Measurements from ENCODE around the gene CLEC18B.
"Not testable (repeated sequence)": the region's sequence is repeated elsewhere in the genome, so short reads cannot be mapped to it uniquely, and the experiment has no call there.

Gene CLEC18B

DNA sequence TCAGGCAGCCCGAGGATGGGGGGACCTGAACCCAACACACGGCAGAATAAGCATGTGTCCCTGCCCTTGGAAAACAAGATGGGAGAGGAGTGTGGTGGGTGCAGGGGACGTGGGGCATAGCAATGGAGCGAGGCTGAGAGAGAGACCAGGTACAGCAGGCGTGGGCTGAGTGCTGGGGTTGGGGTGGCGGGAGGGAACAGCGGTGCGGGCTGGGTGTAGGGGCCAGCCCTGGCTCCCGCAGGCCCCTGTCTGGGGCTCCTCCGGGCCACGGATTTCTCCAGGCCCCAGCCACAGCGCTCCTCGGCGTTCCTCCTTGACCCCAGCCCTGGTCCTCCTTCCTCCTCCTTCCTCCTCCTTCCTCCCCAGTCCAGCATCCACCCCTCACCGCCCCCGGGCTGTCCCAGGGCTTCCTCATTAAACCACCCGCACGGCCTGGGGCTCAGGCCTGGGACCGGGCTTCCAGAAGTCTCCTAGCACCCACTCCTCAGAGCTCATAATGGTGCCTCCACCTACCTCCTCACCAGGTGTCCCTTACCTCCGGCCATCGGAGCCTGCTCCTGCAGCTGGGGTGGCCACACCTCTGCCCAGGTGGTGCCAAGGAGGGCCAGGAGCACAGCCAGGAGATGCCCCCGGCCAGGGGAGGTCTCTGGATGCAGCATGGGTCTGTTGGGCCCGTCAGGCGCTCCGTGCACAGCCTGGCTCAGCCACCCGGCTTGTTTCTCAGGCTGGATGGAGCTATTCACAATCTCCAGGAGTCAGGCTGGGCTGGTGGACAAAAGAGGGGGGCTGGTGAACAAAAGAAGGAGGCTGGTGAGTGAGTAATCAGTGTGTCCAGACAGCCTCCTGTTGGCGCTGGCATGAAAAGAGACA, at the start of gene CLEC18B:
Gene CLEC18B, minus strand, starts transcription at position 867 of the 870 bp plus-strand sequence. Its CDS starts 208 bp downstream, at position 659.
- H3K9me3 ChIP-seq (ENCODE audit: control insufficient read depth, insufficient read depth, low read length); H3K27me3 ChIP-seq (ENCODE audit: control insufficient read depth, insufficient read depth, low read length); H3K4me3 ChIP-seq (ENCODE audit: low read depth, low read length); H3K36me3 ChIP-seq (ENCODE audit: control insufficient read depth, insufficient read depth, low read length); H3K9ac ChIP-seq (ENCODE audit: low read depth, low read length); H3K4me1 ChIP-seq (ENCODE audit: control insufficient read depth, insufficient read depth, low read length): not testable (repeated sequence)

DNA sequence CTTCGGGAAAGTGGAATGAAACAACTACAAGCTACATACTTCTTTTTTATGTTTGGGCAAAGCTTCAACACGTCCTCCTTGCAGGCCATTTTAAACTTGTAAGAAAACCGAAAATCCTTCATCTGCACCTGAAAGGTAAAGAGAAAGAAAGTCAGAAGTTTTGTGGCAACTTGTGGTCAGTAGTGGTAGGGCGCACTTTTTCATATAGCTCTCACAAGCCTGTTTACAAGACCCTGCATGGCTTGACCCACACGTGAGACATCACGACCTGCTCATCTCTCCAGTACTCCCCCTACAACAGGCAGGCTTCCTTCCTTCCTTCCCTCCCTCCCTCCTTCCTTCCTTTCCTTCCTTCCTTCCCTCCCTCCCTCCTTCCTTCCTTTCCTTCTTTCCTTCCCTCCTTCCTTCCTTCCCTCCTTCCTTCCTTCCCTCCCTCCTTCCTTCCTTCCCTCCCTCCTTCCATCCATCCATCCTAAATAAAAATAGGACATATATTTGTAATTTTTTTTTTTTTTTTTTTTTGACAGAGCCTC, 48.7 kb upstream of the CLEC18B start:
- Histone ChIP-seq H3K4me1 (ENCODE audit: control insufficient read depth, insufficient read depth, low read length) (no peaks in the 10 kb centered on the region), H3K9me3 (ENCODE audit: control insufficient read depth, insufficient read depth, low read length) (no peaks in the 10 kb centered on the region), H3K4me3 (ENCODE audit: low read depth, low read length) (no peak overlapping the region), H3K36me3 (ENCODE audit: control insufficient read depth, insufficient read depth, low read length) (peaks cover 38% of the 10 kb centered on the region), H3K27me3 (ENCODE audit: control insufficient read depth, insufficient read depth, low read length) (no peaks in the 10 kb centered on the region), H3K9ac (ENCODE audit: low read depth, low read length) (no peak overlapping the region)

DNA sequence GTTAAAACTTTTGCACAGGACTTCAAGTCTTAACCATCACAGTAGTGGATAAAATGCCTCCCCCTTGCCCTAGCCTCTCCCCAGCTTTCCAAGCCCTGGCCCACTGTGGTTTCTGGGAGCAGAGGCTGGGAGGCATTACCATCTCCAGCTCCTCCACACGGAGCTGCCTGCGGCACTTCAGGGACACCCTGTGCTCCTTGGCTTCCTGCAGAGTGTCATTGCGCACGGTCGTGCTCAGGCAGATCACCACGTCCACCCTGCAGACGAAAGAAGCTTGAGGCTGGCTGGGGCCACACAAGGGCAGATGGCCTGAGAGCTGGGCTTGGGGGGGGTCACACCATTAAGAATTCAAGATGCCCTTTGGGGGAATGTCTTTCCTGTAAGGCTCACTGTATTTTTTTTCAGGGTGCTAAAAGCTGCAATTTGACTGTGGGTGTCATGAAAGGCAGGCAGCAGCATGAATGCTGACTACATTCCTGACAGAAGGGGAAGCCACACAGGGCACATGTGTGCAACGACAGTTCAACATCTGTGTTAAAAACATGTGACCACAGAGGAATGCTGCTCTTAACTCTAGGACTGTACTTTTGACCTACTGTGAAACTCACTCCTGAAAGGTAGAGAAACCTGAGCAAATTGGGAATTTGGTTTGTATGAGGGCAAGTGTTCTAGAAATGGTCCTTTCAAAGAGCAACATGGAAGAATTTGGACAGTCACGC, 47.7 kb upstream of the CLEC18B start:
- H3K4me3 ChIP-seq (ENCODE audit: low read depth, low read length), result no peak overlapping the region
- H3K9ac ChIP-seq (ENCODE audit: low read depth, low read length), result no peak overlapping the region
- no peaks in the 10 kb centered on the region for H3K9me3 ChIP-seq (ENCODE audit: control insufficient read depth, insufficient read depth, low read length)
- no peaks in the 10 kb centered on the region for H3K27me3 ChIP-seq (ENCODE audit: control insufficient read depth, insufficient read depth, low read length)
- H3K4me1 ChIP-seq (ENCODE audit: control insufficient read depth, insufficient read depth, low read length), result no peaks in the 10 kb centered on the region
- H3K36me3 ChIP-seq (ENCODE audit: control insufficient read depth, insufficient read depth, low read length), result peaks cover 28% of the 10 kb centered on the region

DNA sequence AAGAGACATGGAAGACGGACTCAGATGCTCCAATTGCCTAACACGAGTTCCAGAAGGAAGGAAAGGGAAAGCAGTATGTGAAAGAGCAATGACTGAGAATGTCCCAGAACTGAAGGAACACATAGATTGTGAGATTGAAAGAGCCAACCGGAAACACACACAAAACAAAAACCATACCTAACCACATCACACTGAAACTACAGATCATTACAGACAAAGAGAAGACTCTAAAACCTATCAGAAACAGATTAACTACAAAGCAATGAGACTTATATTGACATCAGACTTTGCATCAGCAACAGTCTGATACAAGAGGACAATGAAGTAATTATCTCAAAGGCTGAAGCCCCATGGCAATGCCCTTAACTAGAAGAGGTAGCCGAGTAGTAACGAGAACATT, 45.6 kb upstream of the CLEC18B start:
- H3K4me3 ChIP-seq (ENCODE audit: low read depth, low read length), result no peak overlapping the region
- peaks cover 27% of the 10 kb centered on the region for H3K36me3 ChIP-seq (ENCODE audit: control insufficient read depth, insufficient read depth, low read length)
- no peaks in the 10 kb centered on the region for H3K27me3 ChIP-seq (ENCODE audit: control insufficient read depth, insufficient read depth, low read length)
- no peak overlapping the region for H3K9ac ChIP-seq (ENCODE audit: low read depth, low read length)
- no peaks in the 10 kb centered on the region for H3K4me1 ChIP-seq (ENCODE audit: control insufficient read depth, insufficient read depth, low read length)
- no peaks in the 10 kb centered on the region for H3K9me3 ChIP-seq (ENCODE audit: control insufficient read depth, insufficient read depth, low read length)

DNA sequence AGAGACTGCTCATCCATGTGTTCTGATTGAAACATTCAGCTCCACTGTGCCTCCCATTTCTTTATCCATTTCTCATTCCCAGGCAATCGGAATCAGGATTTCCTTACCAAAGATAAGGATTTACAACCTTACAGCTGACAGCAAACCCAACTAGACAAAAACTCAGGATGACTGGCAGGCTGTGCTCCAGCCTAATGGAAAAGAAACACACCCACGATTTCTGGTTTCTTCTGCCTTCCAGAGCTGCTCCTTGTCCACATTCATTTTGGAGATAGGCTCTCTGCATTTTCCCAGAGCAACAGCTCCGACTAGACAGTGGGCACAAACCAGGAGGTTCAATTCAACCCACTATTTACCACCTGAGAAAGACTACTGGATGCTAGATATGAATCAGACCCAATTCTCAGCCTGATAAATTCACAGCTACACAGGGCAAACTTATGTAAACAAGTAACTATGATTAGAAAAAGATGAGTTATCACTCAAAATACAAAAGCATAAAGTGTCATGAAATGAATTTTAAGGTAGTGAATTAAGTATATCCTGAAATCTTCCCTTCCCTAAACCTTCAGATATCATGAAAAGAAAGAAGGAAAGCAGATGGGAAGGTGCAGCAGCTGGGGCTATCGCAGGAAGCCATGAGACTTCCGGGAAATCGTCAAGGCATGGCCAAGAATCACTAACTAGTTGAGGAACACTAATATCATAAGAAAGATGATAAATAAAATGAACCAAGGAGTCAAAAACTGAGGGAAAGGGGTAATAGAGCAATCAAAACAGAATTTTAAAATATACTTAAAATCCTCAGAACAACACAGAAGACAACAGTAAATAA, 44.8 kb upstream of the CLEC18B start:
- Histone ChIP-seq H3K36me3 (ENCODE audit: control insufficient read depth, insufficient read depth, low read length) (peaks cover 27% of the 10 kb centered on the region), H3K9me3 (ENCODE audit: control insufficient read depth, insufficient read depth, low read length) (no peaks in the 10 kb centered on the region), H3K9ac (ENCODE audit: low read depth, low read length) (no peak overlapping the region), H3K4me3 (ENCODE audit: low read depth, low read length) (no peak overlapping the region), H3K4me1 (ENCODE audit: control insufficient read depth, insufficient read depth, low read length) (no peaks in the 10 kb centered on the region), H3K27me3 (ENCODE audit: control insufficient read depth, insufficient read depth, low read length) (no peaks in the 10 kb centered on the region)

DNA sequence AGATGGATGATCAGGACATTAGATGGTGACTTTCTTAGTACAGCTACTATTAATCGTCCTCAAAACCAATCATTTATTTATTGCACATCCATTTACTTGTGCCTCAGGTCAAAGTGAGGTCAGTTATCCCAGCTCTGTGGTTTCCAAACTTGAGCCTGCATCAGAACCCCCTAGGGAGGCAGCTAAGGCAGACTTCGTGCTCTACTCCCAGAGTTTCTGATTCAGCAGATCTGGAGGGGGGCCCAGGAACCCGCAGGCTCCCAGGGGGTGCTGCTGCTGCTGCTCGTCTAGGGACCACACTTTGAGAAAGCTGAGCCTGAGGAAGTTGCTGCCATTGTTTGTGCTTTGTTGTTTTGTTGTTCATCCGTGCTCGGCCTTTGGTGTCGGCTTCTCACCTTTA, 44.0 kb upstream of the CLEC18B start:
- no peaks in the 10 kb centered on the region for H3K4me1 ChIP-seq (ENCODE audit: control insufficient read depth, insufficient read depth, low read length)
- no peak overlapping the region for H3K9ac ChIP-seq (ENCODE audit: low read depth, low read length)
- no peak overlapping the region for H3K4me3 ChIP-seq (ENCODE audit: low read depth, low read length)
- no peaks in the 10 kb centered on the region for H3K9me3 ChIP-seq (ENCODE audit: control insufficient read depth, insufficient read depth, low read length)
- no peaks in the 10 kb centered on the region for H3K27me3 ChIP-seq (ENCODE audit: control insufficient read depth, insufficient read depth, low read length)
- H3K36me3 ChIP-seq (ENCODE audit: control insufficient read depth, insufficient read depth, low read length), result peaks cover 27% of the 10 kb centered on the region

DNA sequence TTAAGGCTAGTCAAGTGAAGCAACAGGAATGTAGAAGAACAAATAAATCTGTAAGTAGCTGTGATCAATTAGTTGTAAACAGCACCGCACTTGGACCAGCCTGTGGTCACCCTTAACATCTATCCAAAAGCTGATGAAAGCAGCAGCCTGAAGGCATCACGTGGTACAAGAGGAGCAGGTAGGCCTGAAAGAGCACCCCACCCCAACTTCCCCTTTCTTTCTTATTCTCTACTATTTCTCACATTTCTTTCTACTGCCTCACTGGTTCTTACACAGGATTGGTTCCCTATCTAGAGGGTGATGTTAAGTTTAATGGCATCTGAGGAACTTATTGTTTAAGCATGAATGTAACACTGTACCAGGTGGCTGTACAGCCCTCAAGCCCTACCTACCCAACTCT, 42.6 kb upstream of the CLEC18B start:
- peaks cover 15% of the 10 kb centered on the region for H3K36me3 ChIP-seq (ENCODE audit: control insufficient read depth, insufficient read depth, low read length)
- no peaks in the 10 kb centered on the region for H3K4me1 ChIP-seq (ENCODE audit: control insufficient read depth, insufficient read depth, low read length)
- no peaks in the 10 kb centered on the region for H3K27me3 ChIP-seq (ENCODE audit: control insufficient read depth, insufficient read depth, low read length)
- H3K9me3 ChIP-seq (ENCODE audit: control insufficient read depth, insufficient read depth, low read length), result no peaks in the 10 kb centered on the region
- no peak overlapping the region for H3K4me3 ChIP-seq (ENCODE audit: low read depth, low read length)
- no peak overlapping the region for H3K9ac ChIP-seq (ENCODE audit: low read depth, low read length)

DNA sequence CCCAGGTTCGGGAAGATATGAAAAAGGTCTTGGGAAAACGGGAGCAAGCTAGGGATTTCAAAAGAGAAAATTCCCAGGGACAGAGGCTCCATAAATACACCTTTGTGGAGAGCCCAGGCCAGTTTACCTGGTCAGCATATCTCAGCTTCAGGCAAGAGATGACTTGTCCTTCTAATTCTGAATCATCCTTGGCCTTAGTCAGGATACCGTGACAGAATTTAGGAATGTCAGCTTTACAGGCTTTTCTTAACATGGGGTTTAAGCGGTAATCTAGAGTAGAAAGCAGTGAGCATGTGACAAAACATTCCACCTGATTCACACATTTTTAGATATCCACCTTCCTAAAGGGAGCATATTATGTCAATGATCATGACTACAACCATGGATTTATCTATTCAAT, 41.1 kb upstream of the CLEC18B start:
- no peak overlapping the region for H3K9ac ChIP-seq (ENCODE audit: low read depth, low read length)
- H3K4me1 ChIP-seq (ENCODE audit: control insufficient read depth, insufficient read depth, low read length), result no peaks in the 10 kb centered on the region
- peaks cover 18% of the 10 kb centered on the region for H3K36me3 ChIP-seq (ENCODE audit: control insufficient read depth, insufficient read depth, low read length)
- H3K4me3 ChIP-seq (ENCODE audit: low read depth, low read length), result no peak overlapping the region
- no peaks in the 10 kb centered on the region for H3K27me3 ChIP-seq (ENCODE audit: control insufficient read depth, insufficient read depth, low read length)
- no peaks in the 10 kb centered on the region for H3K9me3 ChIP-seq (ENCODE audit: control insufficient read depth, insufficient read depth, low read length)

DNA sequence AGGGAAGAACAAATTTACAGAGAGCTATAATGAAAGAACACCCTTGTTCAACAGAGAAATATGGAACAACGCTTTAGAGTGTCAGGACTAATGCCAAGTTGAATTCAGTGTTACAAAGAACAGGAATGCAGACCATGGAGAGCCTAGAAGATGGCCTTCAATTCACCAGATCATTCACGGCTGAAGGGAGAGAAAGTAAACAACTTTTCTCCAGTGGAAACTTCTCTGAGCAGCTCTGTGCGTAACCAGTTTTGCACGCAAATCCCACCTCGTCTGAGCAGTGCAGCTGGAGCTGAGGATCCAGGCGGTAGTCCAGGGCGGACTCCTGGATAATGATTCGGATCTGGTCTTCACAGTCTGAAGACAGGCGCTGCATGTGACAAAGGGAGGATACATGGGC, 40.5 kb upstream of the CLEC18B start:
- Histone ChIP-seq H3K4me3 (ENCODE audit: low read depth, low read length) (no peak overlapping the region), H3K9ac (ENCODE audit: low read depth, low read length) (no peak overlapping the region), H3K36me3 (ENCODE audit: control insufficient read depth, insufficient read depth, low read length) (peaks cover 18% of the 10 kb centered on the region), H3K9me3 (ENCODE audit: control insufficient read depth, insufficient read depth, low read length) (no peaks in the 10 kb centered on the region), H3K4me1 (ENCODE audit: control insufficient read depth, insufficient read depth, low read length) (no peaks in the 10 kb centered on the region), H3K27me3 (ENCODE audit: control insufficient read depth, insufficient read depth, low read length) (no peaks in the 10 kb centered on the region)

DNA sequence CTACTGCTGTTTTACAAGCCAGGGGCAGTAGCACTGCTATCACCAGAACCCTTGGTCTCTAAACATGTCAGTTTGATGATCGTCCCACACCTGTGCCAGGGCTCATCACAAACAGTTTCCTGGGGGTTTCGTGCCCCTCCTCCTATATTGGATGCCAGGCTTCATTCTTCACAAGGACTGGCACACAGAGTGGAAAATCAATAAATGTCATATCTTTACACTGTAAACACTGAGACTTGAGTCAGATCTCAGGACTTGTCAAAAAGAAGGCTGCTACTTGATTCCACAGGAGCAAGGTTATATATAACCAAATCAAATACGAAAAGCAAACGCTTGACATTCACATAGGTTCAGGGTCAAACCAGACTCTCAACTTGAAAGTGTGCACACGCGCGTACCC, 39.3 kb upstream of the CLEC18B start:
- no peak overlapping the region for H3K9ac ChIP-seq (ENCODE audit: low read depth, low read length)
- peaks cover 23% of the 10 kb centered on the region for H3K36me3 ChIP-seq (ENCODE audit: control insufficient read depth, insufficient read depth, low read length)
- H3K27me3 ChIP-seq (ENCODE audit: control insufficient read depth, insufficient read depth, low read length), result no peaks in the 10 kb centered on the region
- no peaks in the 10 kb centered on the region for H3K4me1 ChIP-seq (ENCODE audit: control insufficient read depth, insufficient read depth, low read length)
- H3K4me3 ChIP-seq (ENCODE audit: low read depth, low read length), result no peak overlapping the region
- H3K9me3 ChIP-seq (ENCODE audit: control insufficient read depth, insufficient read depth, low read length), result no peaks in the 10 kb centered on the region

DNA sequence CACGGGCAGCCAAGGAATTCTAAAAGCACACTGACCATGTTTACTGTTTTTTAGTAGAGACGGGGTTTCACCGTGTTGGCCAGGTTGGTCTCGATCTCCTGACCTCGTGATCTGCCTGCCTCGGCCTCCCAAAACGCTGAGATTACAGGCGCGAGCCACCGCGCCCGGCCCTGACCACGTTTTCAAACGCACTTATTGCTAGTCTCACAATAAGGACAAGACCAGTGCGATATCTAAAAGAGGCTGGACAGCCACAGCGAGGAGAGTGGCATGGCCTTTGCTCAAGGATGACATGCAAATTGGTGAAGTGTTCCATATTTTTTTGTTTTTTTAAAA, 35.0 kb upstream of the CLEC18B start:
- Histone ChIP-seq H3K4me1 (ENCODE audit: control insufficient read depth, insufficient read depth, low read length) (no peaks in the 10 kb centered on the region), H3K9me3 (ENCODE audit: control insufficient read depth, insufficient read depth, low read length) (no peaks in the 10 kb centered on the region), H3K9ac (ENCODE audit: low read depth, low read length) (no peak overlapping the region), H3K27me3 (ENCODE audit: control insufficient read depth, insufficient read depth, low read length) (no peaks in the 10 kb centered on the region), H3K36me3 (ENCODE audit: control insufficient read depth, insufficient read depth, low read length) (peaks cover 39% of the 10 kb centered on the region), H3K4me3 (ENCODE audit: low read depth, low read length) (no peak overlapping the region)
